Activated B cell treated with CpG ODN at 0.5 μM for 24 hours (primary cell): Measurements from ENCODE around the gene ZNF586. TPM values are rescaled to one million over a fixed set of nuclear protein-coding genes. Genes with fewer than 3 reads are reported as not detected.
"Not testable (repeated sequence)": the region's sequence is repeated elsewhere in the genome, so short reads cannot be mapped to it uniquely, and the experiment has no call there.

Experiments
- ATAC-seq: fragments of 200-7000 bp; cut with Tn5 transposase; one replicate; pipeline ENCODE4 v1.10.0; 2021; ENCODE audit warnings: low read depth, mild to moderate bottlenecking, moderate library complexity
- CTCF ChIA-PET: fragments of 350-600 bp; sonication (Branson Sonifier 250); formaldehyde crosslinking; loops from one replicate; lab custom pipeline; 2021; ENCODE audit warnings: antibody characterized with exemption; lab: Charles Lee
- POLR2A ChIA-PET: fragments of 350-600 bp; sonication (Branson Sonifier 250); formaldehyde crosslinking; loops from one replicate; lab custom pipeline; 2021; ENCODE audit warnings: antibody characterized with exemption; lab: Charles Lee
- DNase-seq: peaks from one replicate; pipeline ENCODE4 v3.0.0; 2022
- H3K27ac Mint-ChIP-seq: one replicate; pipeline ENCODE4 v1.8.0; 2020; ENCODE audit warnings: mixed read lengths
- H3K27me3 Mint-ChIP-seq: one replicate; pipeline ENCODE4 v1.8.0; 2021; ENCODE audit warnings: mixed read lengths
- H3K36me3 Mint-ChIP-seq: one replicate; pipeline ENCODE4 v1.8.0; 2021; ENCODE audit warnings: low read depth, mixed read lengths
- H3K4me1 Mint-ChIP-seq: one replicate; pipeline ENCODE4 v1.8.0; 2021; ENCODE audit warnings: mixed read lengths
- H3K4me3 Mint-ChIP-seq: one replicate; pipeline ENCODE4 v1.8.0; 2020; ENCODE audit warnings: mild to moderate bottlenecking, mixed read lengths
- H3K9me3 Mint-ChIP-seq: one replicate; pipeline ENCODE4 v1.8.0; 2020; ENCODE audit warnings: mixed read lengths
- CTCF ChIP-seq: fragments of 200-600 bp; IDR thresholded peaks from one replicate; pipeline ENCODE4 v1.8.0; 2022; ENCODE audit warnings: antibody characterized with exemption, mild to moderate bottlenecking
- intact Hi-C: fragments of 100-400 bp; cut with micrococcal nuclease; formaldehyde crosslinking; loops from one replicate; pipeline ENCODE4 v1.15.1; 2024
- total RNA-seq: library from RNA; stranded (reverse); gene quantifications from 2 replicates; pipeline ENCODE4 v1.2.3, GENCODE V29; 2022

The ZNF586 gene
- total RNA-seq, 1 donor from 2014 or later = 33.7 TPM

- DNase-seq = no peak
- POLR2A ChIA-PET = interaction anchor here (1.4 to 2.3 kb wide), 2 partner anchors 99 to 185 kb away, joined by 3 to 12 read pairs; partner anchors contain the start of genes ZNF417 and ZNF606
- CTCF ChIA-PET = no interaction called here
Observed at GRCh38 chr19:57817976-57818375, 48.5 kb downstream of the ZNF586 start.

DNA sequence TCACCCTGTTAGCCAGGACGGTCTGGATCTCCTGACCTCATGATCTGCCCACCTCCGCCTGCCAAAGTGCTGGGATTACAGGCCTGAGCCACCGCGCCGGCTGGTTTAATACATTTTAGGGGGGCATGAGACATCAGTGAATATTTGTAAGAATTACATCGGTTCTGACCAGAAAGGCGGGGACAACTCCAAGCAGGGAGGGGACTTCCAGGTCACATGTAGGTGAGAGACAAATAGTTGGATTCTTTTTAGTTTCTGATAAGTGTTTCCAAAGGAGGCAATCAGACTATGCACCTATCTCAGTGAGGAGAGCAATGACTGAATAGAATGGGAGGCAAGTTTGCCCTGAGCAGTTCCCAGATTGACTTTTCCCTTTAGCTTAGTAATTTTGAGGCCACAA lies 48.9 kb downstream of the ZNF586 start:
- Mint-ChIP-seq H3K27ac (peak overlapping the region; percentile 63), H3K27me3 (no peaks in the 10 kb centered on the region), H3K4me3 (peak overlapping the region; percentile 73), H3K36me3 (peaks cover 23% of the 10 kb centered on the region), H3K9me3 (no peaks in the 10 kb centered on the region), H3K4me1 (peaks cover 52% of the 10 kb centered on the region)
- DNase-seq = no peak
- no peak for ATAC-seq
- CTCF ChIA-PET = no interaction called here
- no peak for TF ChIP-seq CTCF
- POLR2A ChIA-PET = interaction anchor here (0.9 to 2.5 kb wide), 7 partner anchors 43 to 701 kb away, joined by 3 to 21 read pairs (median 8); partner anchors contain the start of genes ZBTB45, ZNF154, ZNF417 and ZNF606
- intact Hi-C loops = loop anchor here (5.0 to 10.0 kb wide), 4 partner anchors 336 to 576 kb away; partner anchors contain the start of genes ZNF17, ZNF329, ZNF460 and ZNF805

More at GRCh38 chr19:57817976-57818375, 48.5 kb downstream of the ZNF586 start:
- Mint-ChIP-seq H3K4me3 (no peak overlapping the region), H3K27me3 (no peaks in the 10 kb centered on the region), H3K27ac (peak overlapping the region; percentile 63), H3K9me3 (no peaks in the 10 kb centered on the region), H3K36me3 (peaks cover 22% of the 10 kb centered on the region), H3K4me1 (peaks cover 54% of the 10 kb centered on the region)
- no peak for ATAC-seq
- intact Hi-C loops = loop anchor here (5.0 to 10.0 kb wide), 4 partner anchors 337 to 576 kb away; partner anchors contain the start of genes ZNF17, ZNF329, ZNF460 and ZNF805
- no peak for TF ChIP-seq CTCF

DNA sequence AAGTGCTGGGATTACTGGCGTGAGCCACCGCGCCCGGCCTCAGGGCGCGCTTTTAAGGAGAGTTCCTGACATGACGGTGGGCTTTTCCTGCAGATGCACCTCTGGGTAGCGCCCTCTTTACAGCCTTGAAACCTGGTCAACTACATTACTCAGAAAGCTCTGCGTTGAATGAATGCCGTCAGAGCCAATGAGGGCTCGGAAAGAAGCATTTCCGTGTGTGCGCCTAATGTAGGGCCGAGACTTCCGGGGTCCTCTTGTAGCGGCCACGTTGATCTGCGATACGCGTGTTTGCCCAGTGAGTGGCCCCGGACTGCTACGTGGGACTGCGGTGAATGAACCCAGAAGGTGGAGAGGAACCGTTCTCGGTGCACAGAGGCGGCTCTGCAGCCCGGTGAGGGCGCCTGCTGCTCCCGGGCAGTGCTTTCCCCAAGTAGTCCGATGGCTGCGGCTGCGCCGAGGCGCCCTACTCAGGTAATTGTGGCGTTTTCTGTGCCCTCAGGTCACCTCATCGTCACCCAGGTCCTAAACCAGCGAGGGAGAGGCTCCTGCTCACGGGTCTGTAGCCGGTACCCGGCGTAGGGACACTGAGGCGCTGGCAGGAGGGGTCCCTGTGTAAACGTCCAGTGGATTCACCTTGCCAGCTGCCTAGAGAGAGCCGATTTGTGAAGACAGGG lies 50.1 kb downstream of the ZNF586 start:
- intact Hi-C loops = loop anchor here (1.0 to 10.0 kb wide), 7 partner anchors 50 to 577 kb away; partner anchors contain the start of genes ZNF17, ZNF329, ZNF417 and ZNF460
- CTCF ChIA-PET = interaction anchor here (0.6 to 1.4 kb wide), 2 partner anchors 17 to 84 kb away, joined by 3 read pairs; no protein-coding TSS in a partner anchor

GRCh38 chr19:57820599-57820998 lies 51.1 kb downstream of the ZNF586 start:
- no peaks in the 10 kb centered on the region for H3K9me3 Mint-ChIP-seq
- peak overlapping the region; percentile 97 for H3K27ac Mint-ChIP-seq
- H3K27me3 Mint-ChIP-seq = no peaks in the 10 kb centered on the region
- no peak for TF ChIP-seq CTCF
- intact Hi-C loops = no loop called here
- DNase-seq = no peak
- ChIA-PET CTCF (interaction anchor here (1.4 kb wide), 1 partner anchor 83 kb away, joined by 3 read pairs; no protein-coding TSS in a partner anchor), POLR2A (interaction anchor here (1.5 to 2.5 kb wide), 6 partner anchors 19 to 542 kb away, joined by 3 to 21 read pairs (median 9); partner anchors contain the start of genes ZNF154, ZNF497, ZNF587 and ZNF776)
- no peak for ATAC-seq
- peak overlapping the region; percentile 98 for H3K4me3 Mint-ChIP-seq
- peaks cover 47% of the 10 kb centered on the region for H3K4me1 Mint-ChIP-seq
- peaks cover 25% of the 10 kb centered on the region for H3K36me3 Mint-ChIP-seq

More for the DNA sequence above, 50.1 kb downstream of the ZNF586 start:
- H3K27me3 Mint-ChIP-seq = no peaks in the 10 kb centered on the region
- no peak for TF ChIP-seq CTCF
- H3K36me3 Mint-ChIP-seq = peaks cover 26% of the 10 kb centered on the region
- H3K4me3 Mint-ChIP-seq = peak overlapping the region; percentile 98
- H3K9me3 Mint-ChIP-seq = no peaks in the 10 kb centered on the region
- POLR2A ChIA-PET = interaction anchor here (0.5 to 2.5 kb wide), 21 partner anchors 10 to 718 kb away, joined by 3 to 21 read pairs (median 5); partner anchors contain the start of genes ZBTB45, ZNF132, ZNF134 and ZNF154
- ATAC-seq (peak; percentile 84), DNase-seq (peak; percentile 60)
- H3K4me1 Mint-ChIP-seq = peaks cover 55% of the 10 kb centered on the region
- peak overlapping the region; percentile 97 for H3K27ac Mint-ChIP-seq

- DNase-seq, intact Hi-C loops, H3K27me3 Mint-ChIP-seq, CTCF ChIA-PET, ATAC-seq, H3K9me3 Mint-ChIP-seq: not testable (repeated sequence)
- H3K4me3 Mint-ChIP-seq = peak overlapping the region; percentile 98
- H3K27ac Mint-ChIP-seq = peak overlapping the region; percentile 97
- POLR2A ChIA-PET = interaction anchor here (0.7 kb wide), 1 partner anchor 54 kb away, joined by 3 read pairs; no protein-coding TSS in a partner anchor
- H3K4me1 Mint-ChIP-seq = peaks cover 47% of the 10 kb centered on the region
- peaks cover 27% of the 10 kb centered on the region for H3K36me3 Mint-ChIP-seq
Observed at GRCh38 chr19:57821095-57821494, 51.6 kb downstream of the ZNF586 start.

DNA sequence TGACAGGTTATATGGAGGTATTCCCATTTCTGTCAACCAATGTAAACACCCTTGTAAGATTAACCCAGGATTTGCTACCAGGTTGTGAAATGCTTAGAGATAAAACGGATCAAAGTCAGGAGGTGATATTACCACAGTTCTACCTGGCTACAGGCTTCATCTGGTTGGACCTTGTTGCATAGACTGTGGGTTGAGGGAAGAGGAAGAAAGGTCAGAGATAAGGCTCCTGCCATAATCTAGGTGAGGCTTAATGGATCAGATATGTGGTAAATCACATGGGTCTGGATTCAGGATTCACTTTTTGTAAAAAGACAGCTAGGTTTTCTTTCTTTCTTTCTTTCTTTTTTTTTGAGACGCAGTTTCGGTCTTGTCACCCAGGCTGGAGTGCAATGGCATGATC lies 52.0 kb downstream of the ZNF586 start:
- H3K9me3 Mint-ChIP-seq, CTCF ChIA-PET, H3K27ac Mint-ChIP-seq, H3K27me3 Mint-ChIP-seq, DNase-seq, intact Hi-C loops, H3K4me3 Mint-ChIP-seq, ATAC-seq: not testable (repeated sequence)
- POLR2A ChIA-PET = interaction anchor here (0.7 kb wide), 1 partner anchor 55 kb away, joined by 3 read pairs; no protein-coding TSS in a partner anchor
- Mint-ChIP-seq H3K4me1 (peaks cover 47% of the 10 kb centered on the region), H3K36me3 (peaks cover 30% of the 10 kb centered on the region)

- ATAC-seq, H3K27me3 Mint-ChIP-seq, H3K27ac Mint-ChIP-seq, POLR2A ChIA-PET, intact Hi-C loops, CTCF ChIA-PET, DNase-seq, H3K4me3 Mint-ChIP-seq, H3K9me3 Mint-ChIP-seq: not testable (repeated sequence)
- peaks cover 47% of the 10 kb centered on the region for H3K4me1 Mint-ChIP-seq
- peaks cover 40% of the 10 kb centered on the region for H3K36me3 Mint-ChIP-seq
Observed at GRCh38 chr19:57823155-57823554, 53.7 kb downstream of the ZNF586 start.

GRCh38 chr19:57823608-57824007 lies 54.1 kb downstream of the ZNF586 start:
- H3K27ac Mint-ChIP-seq, H3K4me3 Mint-ChIP-seq, CTCF ChIA-PET, H3K27me3 Mint-ChIP-seq, ATAC-seq, H3K9me3 Mint-ChIP-seq, intact Hi-C loops, POLR2A ChIA-PET, DNase-seq: not testable (repeated sequence)
- peaks cover 44% of the 10 kb centered on the region for H3K4me1 Mint-ChIP-seq
- H3K36me3 Mint-ChIP-seq = peaks cover 40% of the 10 kb centered on the region
